Activated T-helper 2 cell treated with anti-CD3 and anti-CD28 coated beads, Interferon-gamma antibody, Interleukin-2, Interleukin-4, amounts not matched to agents 10 μg/mL and 5 μg/mL and 100 μg/mL, durations not matched to agents 14 hours and 24 hours and 36 hours (primary cell): ENCODE data around the gene CCDC198. TPM values are rescaled to one million over a fixed set of nuclear protein-coding genes. Genes with fewer than 3 reads are reported as not detected.

ENCODE experiments used
- DNase-seq: peaks from one replicate; pipeline ENCODE4 v3.0.0; 2021; ENCODE audit warnings: low spot score
- H3K27ac Mint-ChIP-seq: one replicate; pipeline ENCODE4 v1.8.0; 2021; ENCODE audit warnings: mixed read lengths
- H3K27me3 Mint-ChIP-seq: one replicate; pipeline ENCODE4 v1.8.0; 2021; ENCODE audit warnings: low read depth, mixed read lengths
- H3K36me3 Mint-ChIP-seq: one replicate; pipeline ENCODE4 v1.8.0; 2021; ENCODE audit warnings: low read depth, mixed read lengths
- H3K4me1 Mint-ChIP-seq: one replicate; pipeline ENCODE4 v1.8.0; 2021; ENCODE audit warnings: low read depth, mixed read lengths
- H3K4me3 Mint-ChIP-seq: one replicate; pipeline ENCODE4 v1.8.0; 2021; ENCODE audit warnings: low read depth, mild to moderate bottlenecking, moderate library complexity, mixed read lengths
- H3K9me3 Mint-ChIP-seq: one replicate; pipeline ENCODE4 v1.8.0; 2021; ENCODE audit warnings: mixed read lengths
- intact Hi-C: fragments of 100-400 bp; cut with micrococcal nuclease; formaldehyde crosslinking; loops from one replicate; pipeline ENCODE4 v1.15.1; 2023
- total RNA-seq: library from RNA; stranded (reverse); gene quantifications from 2 replicates; pipeline ENCODE4 v1.2.3, GENCODE V29; 2022

CCDC198 gene
- total RNA-seq, 1 donor from 2014 or later: not detected

GRCh38 chr14:57420986-57421385 lies 72.7 kb downstream of the CCDC198 start:
- Mint-ChIP-seq H3K4me3 (no peak overlapping the region), H3K4me1 (no peaks in the 10 kb centered on the region), H3K36me3 (no peaks in the 10 kb centered on the region), H3K27ac (no peak overlapping the region), H3K9me3 (no peaks in the 10 kb centered on the region), H3K27me3 (peaks cover 2% of the 10 kb centered on the region)
- DNase-seq: no peak
- intact Hi-C loops: no loop called here

GRCh38 chr14:57420033-57420432 lies 73.6 kb downstream of the CCDC198 start:
- Mint-ChIP-seq H3K4me1 (no peaks in the 10 kb centered on the region), H3K36me3 (no peaks in the 10 kb centered on the region), H3K4me3 (no peak overlapping the region), H3K27me3 (peaks cover 2% of the 10 kb centered on the region), H3K27ac (no peak overlapping the region), H3K9me3 (no peaks in the 10 kb centered on the region)
- DNase-seq: no peak
- intact Hi-C loops: no loop called here

Other genes with a start within 250 kb of the CCDC198 start
- gene EXOC5, start 225.0 kb downstream of the CCDC198 start, total RNA-seq: 79.7 and 81.5 TPM in 2 replicates
- 43.9 and 49.7 TPM in 2 replicates for gene AP5M1, start 224.9 kb downstream of the CCDC198 start, total RNA-seq
- gene NAA30, start 103.3 kb downstream of the CCDC198 start, total RNA-seq: 16.8 and 17.8 TPM in 2 replicates